Common myeloid progenitor, CD34-positive (primary cell): ENCODE measurements around the gene PRKCSH.
A peak's percentile ranks its signal among the peaks of the same experiment; 100 is the strongest.
"Not testable (repeated sequence)": the region's sequence is repeated elsewhere in the genome, so short reads cannot be mapped to it uniquely, and the experiment has no call there.

ENCODE experiments used
- CTCF ChIA-PET: fragments of 350-600 bp; sonication (Branson Sonifier 250); formaldehyde crosslinking; loops from one replicate; lab custom pipeline; 2021; ENCODE audit warnings: antibody characterized with exemption; lab: Charles Lee
- POLR2A ChIA-PET: fragments of 350-600 bp; sonication (Branson Sonifier 250); formaldehyde crosslinking; loops from one replicate; lab custom pipeline; 2021; ENCODE audit warnings: antibody characterized with exemption; lab: Charles Lee
- DNase-seq, 3 donors: peaks; one replicate each; pipeline versions ENCODE4 v3.0.0 to v3.0.0-alpha.2; 2013
- H3K27ac ChIP-seq, 2 experiments: 1 replicate in 1 of 2; 2 replicates in 1 of 2; pipeline ENCODE4 v1.7.0; 2013; ENCODE audit warnings: inconsistent platforms in 2 of 2, low read length in 2 of 2, mild to moderate bottlenecking in 2 of 2, low read depth in 1 of 2, moderate library complexity in 1 of 2; ENCODE audit not compliant: severe bottlenecking in 2 of 2, insufficient read depth in 1 of 2, poor library complexity in 1 of 2
- H3K27me3 ChIP-seq, 5 experiments: replicated peaks in 2 of 5; 1 replicate in 3 of 5; 2 replicates in 2 of 5; pipeline versions ENCODE4 v1.6.1 to v1.7.0; 2013; ENCODE audit warnings: low read length in 4 of 5, mild to moderate bottlenecking in 2 of 5, moderate library complexity in 2 of 5, inconsistent platforms in 1 of 5; ENCODE audit not compliant: insufficient read depth in 5 of 5, control insufficient read depth in 4 of 5
- H3K36me3 ChIP-seq, 4 experiments: 1 replicate in 2 of 4; 2 replicates in 2 of 4; pipeline versions ENCODE4 v1.6.1 to v1.7.0; 2013; ENCODE audit warnings: low read length in 3 of 4, control low read depth in 1 of 4, mild to moderate bottlenecking in 1 of 4; ENCODE audit not compliant: control insufficient read depth in 4 of 4, insufficient read depth in 4 of 4
- H3K4me1 ChIP-seq, 4 experiments: 1 replicate in 3 of 4; 2 replicates in 1 of 4; pipeline versions ENCODE4 v1.6.1 to v1.7.1; 2013; ENCODE audit warnings: low read length in 3 of 4, mild to moderate bottlenecking in 3 of 4, control low read depth in 1 of 4, inconsistent platforms in 1 of 4, moderate library complexity in 1 of 4; ENCODE audit not compliant: control insufficient read depth in 4 of 4, insufficient read depth in 4 of 4; ENCODE audit errors: control extremely low read depth in 1 of 4
- H3K4me3 ChIP-seq, 7 experiments: 1 replicate in 4 of 7; 2 replicates in 3 of 7; pipeline versions ENCODE4 v1.5.1 to v1.7.0; 2013; ENCODE audit warnings: mild to moderate bottlenecking in 7 of 7, low read length in 6 of 7, moderate library complexity in 6 of 7, inconsistent platforms in 2 of 7, low read depth in 2 of 7, control low read depth in 1 of 7; ENCODE audit not compliant: insufficient read depth in 4 of 7, control insufficient read depth in 1 of 7; ENCODE audit errors: extremely low read depth in 1 of 7
- H3K9me3 ChIP-seq, 5 experiments: 1 replicate in 4 of 5; 2 replicates in 1 of 5; pipeline versions ENCODE4 v1.6.1 to v1.7.1; 2013; ENCODE audit warnings: low read length in 4 of 5, mild to moderate bottlenecking in 2 of 5, inconsistent platforms in 1 of 5, low read depth in 1 of 5, moderate library complexity in 1 of 5; ENCODE audit not compliant: control insufficient read depth in 4 of 5, insufficient read depth in 2 of 5; ENCODE audit errors: control extremely low read depth in 1 of 5
- WGBS: methylation state at CpG from one replicate; pipeline ENCODE4 v1.1.5; 2013; ENCODE audit not compliant: insufficient coverage; 5-methylcytosine and 5-hydroxymethylcytosine counted together

PRKCSH gene

DNA sequence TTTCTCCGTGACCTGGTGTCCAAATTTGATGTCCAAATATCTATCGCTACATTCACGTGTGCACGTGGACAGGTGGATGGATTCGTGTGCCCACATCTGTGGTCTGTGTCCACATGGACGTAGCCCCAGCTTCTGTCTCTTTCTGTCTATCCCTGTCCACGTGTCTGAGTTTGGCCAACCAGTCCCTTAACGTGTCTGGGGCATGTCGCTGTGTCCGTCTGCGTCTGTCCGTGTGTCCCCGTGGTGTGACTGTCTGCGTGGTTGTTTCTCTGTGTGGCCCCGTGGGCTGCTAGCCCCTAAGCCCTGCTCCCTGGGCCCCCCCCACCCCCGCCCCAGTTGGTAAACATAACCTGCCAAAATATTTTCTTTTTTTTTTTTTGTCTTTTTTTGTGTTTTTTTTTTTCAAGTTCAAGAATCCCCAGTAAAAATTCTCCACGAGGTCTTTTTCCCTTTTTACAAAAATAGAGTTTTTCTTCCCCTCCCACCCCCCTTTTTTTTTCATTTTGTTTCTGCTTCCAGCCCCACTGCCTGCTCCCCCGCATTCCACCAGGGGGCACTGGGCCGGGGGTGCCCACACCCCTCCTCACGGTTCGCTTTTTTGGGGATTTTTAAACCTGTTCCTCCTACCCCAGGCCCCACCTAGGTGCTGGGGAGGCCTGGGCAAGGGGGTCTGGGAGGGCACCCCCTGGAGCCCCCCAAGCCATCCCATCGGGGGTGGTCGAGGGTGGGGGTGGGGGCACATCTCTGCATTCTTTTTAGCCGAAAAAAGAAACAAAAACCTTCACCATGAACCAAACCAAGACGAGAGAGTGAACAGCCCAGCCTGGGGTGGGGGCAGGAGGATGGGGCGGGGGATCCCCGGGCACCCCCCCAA is 18.3 kb downstream of the PRKCSH start:
- H3K4me1 ChIP-seq = peaks cover 0 to 3% (median 2%) of the 10 kb centered on the region in 4 experiments
- H3K4me3 ChIP-seq = no peak overlapping the region
- peak; percentile 38 to 60 (median 59) for DNase-seq
- no peak overlapping the region for H3K27ac ChIP-seq
- H3K36me3 ChIP-seq = peaks cover 2 to 14% (median 7%) of the 10 kb centered on the region in 4 experiments
- H3K27me3 ChIP-seq = peaks cover 0 to 2% (median 0%) of the 10 kb centered on the region in 5 experiments
- WGBS = 71% methylated on average over 16 of the region's 27 CpGs
- H3K9me3 ChIP-seq = no peaks in the 10 kb centered on the region
- ChIA-PET CTCF (interaction anchor here (0.8 to 2.7 kb wide), 5 partner anchors 10 to 167 kb away, joined by 4 to 11 read pairs (median 6); no protein-coding TSS in a partner anchor), POLR2A (no interaction called here)

DNA sequence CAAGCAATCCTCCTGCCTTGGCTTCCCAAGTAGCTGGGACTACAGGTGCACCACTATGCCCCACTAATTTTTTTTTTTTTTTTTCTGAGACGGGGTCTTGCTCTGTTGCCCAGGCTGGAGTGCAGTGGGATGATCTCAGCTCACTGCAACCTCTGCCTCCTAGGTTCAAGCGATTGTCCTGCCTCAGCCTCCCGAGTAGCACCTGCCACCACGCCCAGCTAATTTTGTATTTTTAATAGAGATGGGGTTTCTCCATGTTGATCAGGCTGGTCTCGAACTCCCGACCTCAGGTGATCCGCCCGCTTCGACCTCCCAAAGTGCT is 19.8 kb downstream of the PRKCSH start:
- H3K27ac ChIP-seq, DNase-seq, H3K4me3 ChIP-seq, H3K9me3 ChIP-seq, H3K27me3 ChIP-seq, H3K4me1 ChIP-seq, H3K36me3 ChIP-seq: not testable (repeated sequence)
- POLR2A ChIA-PET = interaction anchor here (0.6 to 0.7 kb wide), 2 partner anchors 20 to 1392 kb away, joined by 3 read pairs; partner anchors contain the start of gene ODAD3
- CTCF ChIA-PET = interaction anchor here (0.6 to 2.7 kb wide), 3 partner anchors 28 to 167 kb away, joined by 3 to 11 read pairs (median 4); no protein-coding TSS in a partner anchor
- 100% methylated on average over 1 of the region's 9 CpGs for WGBS

DNA sequence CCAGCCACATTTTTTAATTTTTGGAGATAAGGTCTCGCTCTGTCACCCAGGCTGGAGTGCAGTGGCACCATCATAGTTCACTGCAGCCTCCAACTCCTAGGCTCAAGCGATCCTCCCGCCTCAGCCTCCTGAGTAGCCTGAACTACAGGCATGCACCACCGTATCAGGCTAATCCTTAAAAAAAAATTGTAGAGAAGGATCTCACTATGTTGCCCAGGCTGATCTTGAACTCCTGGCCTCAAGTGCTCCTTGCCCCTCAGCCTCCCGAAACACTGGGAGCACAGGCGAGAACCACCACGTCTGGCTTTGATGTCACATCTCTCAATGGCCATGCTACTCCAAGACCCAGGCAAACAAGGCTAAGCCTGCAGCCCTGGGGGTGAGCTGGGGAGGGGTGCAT is 21.2 kb downstream of the PRKCSH start:
- 88% methylated on average over 4 of the region's 7 CpGs for WGBS
- Histone ChIP-seq H3K4me1 (peaks cover 0 to 3% (median 2%) of the 10 kb centered on the region in 4 experiments), H3K27ac (no peak overlapping the region), H3K4me3 (no peak overlapping the region), H3K36me3 (no peaks in the 10 kb centered on the region), H3K9me3 (no peaks in the 10 kb centered on the region), H3K27me3 (peaks cover 0 to 5% (median 0%) of the 10 kb centered on the region in 5 experiments)
- DNase-seq = no peak
- ChIA-PET CTCF (interaction anchor here (1.7 to 2.7 kb wide), 2 partner anchors 26 kb away, joined by 8 to 11 read pairs; no protein-coding TSS in a partner anchor), POLR2A (interaction anchor here (0.6 kb wide), 1 partner anchor 35 kb away, joined by 3 read pairs; no protein-coding TSS in a partner anchor)

DNA sequence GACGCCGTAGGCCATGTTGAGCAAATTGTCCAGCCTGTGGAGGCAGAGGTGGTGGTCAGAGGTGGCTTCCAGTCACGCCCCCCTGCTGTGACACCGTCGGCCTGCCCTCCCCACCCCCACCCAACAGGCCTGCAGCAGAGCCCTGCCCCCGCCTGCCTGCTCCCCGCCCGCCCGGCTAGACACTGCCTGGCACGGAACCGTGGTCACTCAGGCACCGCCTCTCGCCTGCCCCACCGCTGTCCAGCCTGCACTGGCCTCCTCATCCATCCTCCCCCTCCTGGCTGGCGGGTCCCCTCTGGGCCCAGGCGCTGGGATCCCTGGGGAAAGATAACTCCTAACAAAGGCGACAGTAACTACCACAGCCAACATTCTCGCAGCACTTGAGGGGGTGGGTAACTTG is 21.7 kb downstream of the PRKCSH start:
- ChIA-PET POLR2A (no interaction called here), CTCF (interaction anchor here (1.6 to 1.7 kb wide), 2 partner anchors 10 to 26 kb away, joined by 5 to 8 read pairs; no protein-coding TSS in a partner anchor)
- peaks cover 0 to 5% (median 0%) of the 10 kb centered on the region in 5 experiments for H3K27me3 ChIP-seq
- DNase-seq = no peak
- WGBS = 71% methylated on average over 7 of the region's 18 CpGs
- H3K4me1 ChIP-seq = peaks cover 0 to 3% (median 2%) of the 10 kb centered on the region in 4 experiments
- no peaks in the 10 kb centered on the region for H3K36me3 ChIP-seq
- H3K4me3 ChIP-seq = no peak overlapping the region
- no peaks in the 10 kb centered on the region for H3K9me3 ChIP-seq
- H3K27ac ChIP-seq = no peak overlapping the region

DNA sequence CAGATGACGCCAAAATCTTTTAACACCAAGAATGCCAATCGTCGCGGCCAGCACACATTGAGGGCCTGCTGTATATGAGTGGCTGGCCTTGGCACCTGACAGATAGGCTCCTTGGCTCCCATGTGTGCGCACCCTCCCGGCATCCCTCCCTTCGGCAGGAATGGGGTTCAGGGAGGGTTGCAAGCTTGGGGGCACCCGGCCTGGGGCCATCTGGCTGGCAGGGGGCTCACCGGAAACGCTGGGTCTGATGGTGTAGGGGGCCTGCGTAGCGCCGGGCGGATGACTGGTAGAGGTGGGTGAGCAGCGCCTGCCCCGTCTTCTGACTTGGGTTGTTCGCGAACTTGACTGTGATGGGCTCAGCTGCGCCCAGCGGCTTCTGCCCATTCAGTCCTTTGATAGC is 22.4 kb downstream of the PRKCSH start:
- ChIA-PET POLR2A (no interaction called here), CTCF (interaction anchor here (1.6 to 1.7 kb wide), 2 partner anchors 11 to 25 kb away, joined by 5 to 8 read pairs; no protein-coding TSS in a partner anchor)
- no peak overlapping the region for H3K4me3 ChIP-seq
- no peak overlapping the region for H3K27ac ChIP-seq
- H3K9me3 ChIP-seq = no peaks in the 10 kb centered on the region
- DNase-seq = no peak
- H3K4me1 ChIP-seq = peaks cover 0 to 3% (median 2%) of the 10 kb centered on the region in 4 experiments
- peaks cover 0 to 5% (median 0%) of the 10 kb centered on the region in 5 experiments for H3K27me3 ChIP-seq
- whole genome bisulfite sequencing = 91% methylated on average over 17 of the region's 20 CpGs
- no peaks in the 10 kb centered on the region for H3K36me3 ChIP-seq

DNA sequence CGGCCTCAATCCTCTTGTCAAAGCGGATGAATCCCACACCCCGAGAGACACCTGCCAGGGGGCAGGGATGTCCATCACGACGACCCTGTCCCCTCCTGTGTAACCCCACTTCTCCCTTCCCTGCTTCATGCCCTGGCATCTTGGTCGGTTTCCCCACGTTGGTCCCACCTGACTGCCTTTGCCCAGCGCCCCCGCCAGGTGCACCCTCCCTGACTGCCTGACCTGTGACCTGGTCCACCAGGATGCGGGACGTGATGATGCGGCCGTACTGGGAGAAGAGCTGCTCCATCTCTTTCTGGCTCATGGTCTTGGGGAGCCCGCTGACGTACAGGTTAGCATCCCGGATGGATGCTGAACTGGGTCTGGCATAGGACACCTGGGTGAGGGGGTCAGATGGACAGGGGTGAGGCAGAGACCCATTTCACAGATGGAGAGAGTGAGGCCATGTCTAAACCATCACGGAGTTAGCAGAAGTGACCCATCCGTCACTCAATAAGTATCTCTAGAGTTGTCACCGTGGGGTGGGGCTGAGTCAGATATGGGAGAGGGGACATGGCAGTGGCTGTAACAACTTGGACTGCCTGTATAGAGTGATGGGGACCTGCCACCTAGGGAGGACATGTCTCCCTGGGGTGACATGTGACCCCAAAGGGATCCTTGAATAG is 22.9 kb downstream of the PRKCSH start:
- H3K4me1 ChIP-seq = peaks cover 0 to 3% (median 1%) of the 10 kb centered on the region in 4 experiments
- H3K27ac ChIP-seq = no peak overlapping the region
- WGBS = 96% methylated on average over 17 of the region's 19 CpGs
- ChIA-PET POLR2A (no interaction called here), CTCF (interaction anchor here (1.6 to 1.7 kb wide), 2 partner anchors 11 to 24 kb away, joined by 5 to 8 read pairs; no protein-coding TSS in a partner anchor)
- H3K36me3 ChIP-seq = no peaks in the 10 kb centered on the region
- no peaks in the 10 kb centered on the region for H3K9me3 ChIP-seq
- no peak overlapping the region for H3K4me3 ChIP-seq
- H3K27me3 ChIP-seq = peaks cover 0 to 5% (median 0%) of the 10 kb centered on the region in 5 experiments
- DNase-seq = no peak
